Endothelial cell of umbilical vein (primary cell): ENCODE measurements around the gene PIGZ. TPM values are rescaled to one million over a fixed set of nuclear protein-coding genes. Genes with fewer than 3 reads are reported as not detected.

Source experiments
- BruUV-seq: library from RNA; stranded (reverse); fragments of 400-500 nt; replicated peaks from 2 replicates; lab custom pipeline; 2021; lab: Mats Ljungman, UMichigan
- CTCF ChIA-PET: fragments of 300-600, 350-600 bp; sonication (Branson Sonifier 250); formaldehyde crosslinking; loops from one replicate; lab custom pipeline; 2021; ENCODE audit warnings: antibody characterized with exemption, inconsistent platforms; lab: Charles Lee
- POLR2A ChIA-PET: fragments of 300-600, 350-600 bp; sonication (Branson Sonifier 250); formaldehyde crosslinking; loops from one replicate; lab custom pipeline; 2021; ENCODE audit warnings: antibody characterized with exemption, inconsistent platforms; lab: Charles Lee
- DNase-seq: peaks from one replicate; pipeline ENCODE4 v3.0.0-alpha.2; 2011; ENCODE audit warnings: low read depth, low spot score
- FAIRE-seq: peaks from 2 replicates; lab custom pipeline; 2011; peaks lifted over from hg19 to GRCh38; lab: Jason Lieb, UNC
- H2AFZ ChIP-seq: 2 replicates; pipeline ENCODE4 v1.6.0; 2012; ENCODE audit warnings: low read depth, low read length, control low read depth, inconsistent platforms
- H3K27ac ChIP-seq: 2 replicates; pipeline ENCODE4 v1.5.1; 2011; ENCODE audit warnings: low read depth, mild to moderate bottlenecking, control low read depth, low read length, moderate library complexity; ENCODE audit not compliant: insufficient read depth
- H3K27me3 ChIP-seq, 2 experiments: 2 replicates each; pipeline versions ENCODE4 v1.6.0 to v1.6.1; 2011; ENCODE audit warnings: low read length in 2 of 2, mixed read lengths in 1 of 2; ENCODE audit not compliant: control insufficient read depth in 2 of 2, insufficient read depth in 2 of 2
- H3K36me3 ChIP-seq, 2 experiments: 2 replicates in 1 of 2; 3 replicates in 1 of 2; pipeline ENCODE4 v1.5.1; 2011; ENCODE audit warnings: low read length in 2 of 2, mild to moderate bottlenecking in 1 of 2, moderate library complexity in 1 of 2; ENCODE audit not compliant: control insufficient read depth in 2 of 2, insufficient read depth in 2 of 2; ENCODE audit errors: extremely low read depth in 1 of 2
- H3K4me1 ChIP-seq: 3 replicates; pipeline ENCODE4 v1.5.1; 2011; ENCODE audit warnings: mild to moderate bottlenecking, low read length; ENCODE audit not compliant: control insufficient read depth, insufficient read depth; ENCODE audit errors: extremely low read depth
- H3K4me2 ChIP-seq: 2 replicates; pipeline ENCODE4 v1.6.1; 2011; ENCODE audit warnings: low read length, control low read depth, mixed read lengths; ENCODE audit not compliant: insufficient read depth
- H3K4me3 ChIP-seq, 3 experiments: fragments of 200-600 bp in 1 of 3; sonication (generic), shearing (Covaris generic) in 1 of 3; replicated peaks in 1 of 3; 2 replicates each; pipeline ENCODE4 v1.5.1; 2011 to 2016; ENCODE audit warnings: control low read depth in 3 of 3, low read length in 3 of 3, mild to moderate bottlenecking in 2 of 3, inconsistent platforms in 1 of 3, low read depth in 1 of 3, moderate library complexity in 1 of 3; ENCODE audit not compliant: insufficient read depth in 1 of 3
- H3K79me2 ChIP-seq: 2 replicates; pipeline ENCODE4 v1.6.0; 2012; ENCODE audit warnings: low read length, inconsistent platforms; ENCODE audit not compliant: control insufficient read depth, insufficient read depth
- H3K9ac ChIP-seq: replicated peaks from 2 replicates; pipeline ENCODE3; 2011; ENCODE audit warnings: low read length, control low read depth; ENCODE audit not compliant: insufficient read depth; ENCODE audit errors: extremely low read depth
- H3K9me1 ChIP-seq: replicated peaks from 3 replicates; pipeline ENCODE4 v1.6.0; 2011; ENCODE audit warnings: mild to moderate bottlenecking, low read length; ENCODE audit not compliant: control insufficient read depth, insufficient read depth; ENCODE audit errors: extremely low read depth
- H3K9me3 ChIP-seq: replicated peaks from 2 replicates; pipeline ENCODE4 v1.5.1; 2012; ENCODE audit warnings: low read length, inconsistent platforms; ENCODE audit not compliant: control insufficient read depth, insufficient read depth
- H4K20me1 ChIP-seq: replicated peaks from 2 replicates; pipeline ENCODE3; 2011; ENCODE audit warnings: mild to moderate bottlenecking, low read length; ENCODE audit not compliant: control insufficient read depth, insufficient read depth; ENCODE audit errors: extremely low read depth
- EZH2 ChIP-seq: IDR thresholded peaks from 2 replicates; pipeline ENCODE4 v1.6.1; 2012; ENCODE audit warnings: borderline replicate concordance, low read depth, mild to moderate bottlenecking, moderate library complexity, low read length, inconsistent platforms; ENCODE audit not compliant: severe bottlenecking
- FOS ChIP-seq: IDR thresholded peaks from 2 replicates; pipeline ENCODE4 v1.6.1; 2011; ENCODE audit warnings: mild to moderate bottlenecking, low read length, moderate library complexity, borderline replicate concordance; ENCODE audit not compliant: insufficient read depth
- GATA2 ChIP-seq: IDR thresholded peaks from 2 replicates; pipeline ENCODE4 v1.7.0; 2011; ENCODE audit warnings: low read depth, mild to moderate bottlenecking, moderate library complexity, mixed read lengths, low read length; ENCODE audit not compliant: insufficient read length, insufficient read depth
- JUN ChIP-seq: IDR thresholded peaks from 2 replicates; pipeline ENCODE4 v1.6.1; 2011; ENCODE audit warnings: borderline replicate concordance, low read depth; ENCODE audit not compliant: insufficient read length, insufficient read depth
- MYC ChIP-seq: IDR thresholded peaks from one replicate; pipeline ENCODE4 v1.6.1; 2011; ENCODE audit warnings: mild to moderate bottlenecking, low read depth, low read length
- POLR2A ChIP-seq: IDR thresholded peaks from 2 replicates; pipeline ENCODE4 v1.6.1; 2012; ENCODE audit warnings: low read depth, mild to moderate bottlenecking, control low read depth, low read length
- POLR2AphosphoS5 ChIP-seq: IDR thresholded peaks from 2 replicates; pipeline ENCODE4 v1.6.1; 2012; ENCODE audit warnings: low read depth, mild to moderate bottlenecking, control low read depth, low read length, moderate library complexity; ENCODE audit not compliant: insufficient read depth
- dilution Hi-C: fragments of 300-500 bp; cut with MboI; formaldehyde crosslinking; loops from one replicate; pipeline ENCODE4 v1.15.0; 2019; ENCODE audit warnings: low sequenced_read_pairs; ENCODE audit not compliant: extremely low pct_ligation_motif_present
- intact Hi-C: fragments of 100-400 bp; cut with micrococcal nuclease; formaldehyde crosslinking; loops from one replicate; pipeline ENCODE4 v1.10.0; 2022
- polyA plus RNA-seq, 4 experiments: library from polyadenylated mRNA; depleted of rRNA in 3 of 4; stranded (reverse) in 3 of 4; unstranded in 1 of 4; fragments of >200 nt; gene quantifications; 2 replicates each; pipeline versions ENCODE4 v1.2.1 to v1.2.3, GENCODE V29; 2011 to 2012; ENCODE audit warnings: missing spikeins in 1 of 4
- total RNA-seq: library from RNA; stranded (reverse); gene quantifications from 2 replicates; pipeline ENCODE4 v1.2.3, GENCODE V29; 2021
- TF ChIP-seq, protein P1 (sequence below): IDR thresholded peaks from 2 replicates; pipeline ENCODE4 v1.6.1; 2011; ENCODE audit not compliant: insufficient read depth, insufficient read length
- TF ChIP-seq, protein P2 (sequence below), 2 donors: IDR thresholded peaks; 1 replicate in 1 of 2; 2 replicates in 1 of 2; pipeline ENCODE4 v1.5.1; 2011; ENCODE audit warnings: low read length in 2 of 2, mild to moderate bottlenecking in 2 of 2, moderate library complexity in 2 of 2, control low read depth in 1 of 2, inconsistent platforms in 1 of 2, low read depth in 1 of 2; ENCODE audit not compliant: insufficient read depth in 1 of 2; ENCODE audit errors: extremely low read depth in 1 of 2

The PIGZ gene
- total and polyA plus RNA-seq, 2 donors (not counting 3 experiments of a cell fraction or from before 2014, with no cell fraction given) = 6.0 to 6.5 TPM

- dilution Hi-C loops (no loop called here), intact Hi-C loops (loop anchor here (1.0 to 5.0 kb wide), 2 partner anchors 25 to 445 kb away; partner anchors contain the start of gene NCBP2)
- Histone ChIP-seq H4K20me1 (no peaks in the 10 kb centered on the region), H3K9me3 (no peaks in the 10 kb centered on the region), H3K4me1 (peaks cover 3% of the 10 kb centered on the region), H3K27ac (no peak overlapping the region), H3K9me1 (no peaks in the 10 kb centered on the region), H3K4me3 (peak overlapping the region in 2 of 3 experiments; percentile 47 to 60), H3K27me3 (peaks cover 0 to 2% of the 10 kb centered on the region in 2 experiments), H2AFZ (no peak overlapping the region), H3K9ac (no peak overlapping the region), H3K79me2 (no peaks in the 10 kb centered on the region), H3K36me3 (no peaks in the 10 kb centered on the region), H3K4me2 (peak overlapping the region; percentile 37)
- no peak for FAIRE-seq
- ChIA-PET POLR2A (no interaction called here), CTCF (no interaction called here)
- TF ChIP-seq, protein P1, sequence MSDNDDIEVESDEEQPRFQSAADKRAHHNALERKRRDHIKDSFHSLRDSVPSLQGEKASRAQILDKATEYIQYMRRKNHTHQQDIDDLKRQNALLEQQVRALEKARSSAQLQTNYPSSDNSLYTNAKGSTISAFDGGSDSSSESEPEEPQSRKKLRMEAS = no peak
- TF ChIP-seq FOS (no peak), EZH2 (no peak), JUN (no peak), POLR2AphosphoS5 (no peak), GATA2 (no peak), MYC (no peak), POLR2A (no peak)
- TF ChIP-seq, protein P2, sequence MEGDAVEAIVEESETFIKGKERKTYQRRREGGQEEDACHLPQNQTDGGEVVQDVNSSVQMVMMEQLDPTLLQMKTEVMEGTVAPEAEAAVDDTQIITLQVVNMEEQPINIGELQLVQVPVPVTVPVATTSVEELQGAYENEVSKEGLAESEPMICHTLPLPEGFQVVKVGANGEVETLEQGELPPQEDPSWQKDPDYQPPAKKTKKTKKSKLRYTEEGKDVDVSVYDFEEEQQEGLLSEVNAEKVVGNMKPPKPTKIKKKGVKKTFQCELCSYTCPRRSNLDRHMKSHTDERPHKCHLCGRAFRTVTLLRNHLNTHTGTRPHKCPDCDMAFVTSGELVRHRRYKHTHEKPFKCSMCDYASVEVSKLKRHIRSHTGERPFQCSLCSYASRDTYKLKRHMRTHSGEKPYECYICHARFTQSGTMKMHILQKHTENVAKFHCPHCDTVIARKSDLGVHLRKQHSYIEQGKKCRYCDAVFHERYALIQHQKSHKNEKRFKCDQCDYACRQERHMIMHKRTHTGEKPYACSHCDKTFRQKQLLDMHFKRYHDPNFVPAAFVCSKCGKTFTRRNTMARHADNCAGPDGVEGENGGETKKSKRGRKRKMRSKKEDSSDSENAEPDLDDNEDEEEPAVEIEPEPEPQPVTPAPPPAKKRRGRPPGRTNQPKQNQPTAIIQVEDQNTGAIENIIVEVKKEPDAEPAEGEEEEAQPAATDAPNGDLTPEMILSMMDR (IDR thresholded peaks at IDR 0.05; ENCODE audit: extremely low read depth in 1 of 2, insufficient read depth in 1 of 2, low read depth in 1 of 2, low read length in 2 of 2) = no peak
- no peak for DNase-seq
- TSS peak; percentile 14 for BruUV-seq
These were observed 1.0 kb downstream of the PIGZ start for GRCh38 chr3:196967412-196968232.
